GM18508 (cell line): ENCODE results near the gene OPN1SW.

Experiments
- ATAC-seq: cut with Tn5 transposase; IDR thresholded peaks from one replicate; pipeline ENCODE4 v1.9.1; 2021; ENCODE audit warnings: moderate number of reproducible peaks; ENCODE audit not compliant: insufficient read depth, unreplicated experiment

Gene OPN1SW, protein sequence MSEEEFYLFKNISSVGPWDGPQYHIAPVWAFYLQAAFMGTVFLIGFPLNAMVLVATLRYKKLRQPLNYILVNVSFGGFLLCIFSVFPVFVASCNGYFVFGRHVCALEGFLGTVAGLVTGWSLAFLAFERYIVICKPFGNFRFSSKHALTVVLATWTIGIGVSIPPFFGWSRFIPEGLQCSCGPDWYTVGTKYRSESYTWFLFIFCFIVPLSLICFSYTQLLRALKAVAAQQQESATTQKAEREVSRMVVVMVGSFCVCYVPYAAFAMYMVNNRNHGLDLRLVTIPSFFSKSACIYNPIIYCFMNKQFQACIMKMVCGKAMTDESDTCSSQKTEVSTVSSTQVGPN

DNA sequence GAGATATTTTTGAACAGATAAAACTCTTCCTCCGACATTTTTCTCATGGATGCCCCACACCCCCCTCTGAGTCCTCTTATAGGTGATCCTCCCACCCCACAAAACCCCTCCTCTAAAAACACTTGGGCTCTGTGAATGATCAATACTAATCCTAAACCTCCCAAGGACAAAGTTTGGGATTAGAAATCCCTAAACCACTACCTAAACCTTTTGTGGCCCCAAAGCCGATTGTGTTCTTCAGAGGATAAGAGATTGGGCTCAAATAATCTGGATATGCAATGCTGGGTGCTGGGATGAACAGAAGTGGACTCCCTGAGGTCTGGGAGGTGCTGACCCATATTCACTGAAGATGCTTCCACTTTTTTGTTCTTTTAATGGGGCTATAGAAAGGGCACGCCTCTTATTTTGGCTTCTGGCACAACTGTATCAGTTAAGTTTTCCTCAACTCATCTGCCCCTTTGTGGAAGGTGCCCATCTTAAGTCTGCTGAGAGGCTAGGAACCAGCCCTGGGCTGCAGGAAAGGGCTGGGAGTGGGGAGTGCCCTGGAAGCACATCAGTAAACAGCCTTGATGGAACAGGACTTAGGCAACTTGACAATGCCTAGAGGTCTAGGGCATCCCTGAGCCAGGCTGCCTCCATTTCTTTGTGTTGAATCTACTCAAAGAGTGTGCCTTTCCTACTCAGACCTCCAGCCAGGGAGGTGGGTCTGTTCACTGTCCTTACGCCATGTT lies at the start of gene OPN1SW:
Gene OPN1SW, minus strand, starts transcription at position 51 of the 731 bp plus-strand sequence. Its CDS starts 13 bp downstream, at position 38.
- ATAC-seq = no peak

DNA sequence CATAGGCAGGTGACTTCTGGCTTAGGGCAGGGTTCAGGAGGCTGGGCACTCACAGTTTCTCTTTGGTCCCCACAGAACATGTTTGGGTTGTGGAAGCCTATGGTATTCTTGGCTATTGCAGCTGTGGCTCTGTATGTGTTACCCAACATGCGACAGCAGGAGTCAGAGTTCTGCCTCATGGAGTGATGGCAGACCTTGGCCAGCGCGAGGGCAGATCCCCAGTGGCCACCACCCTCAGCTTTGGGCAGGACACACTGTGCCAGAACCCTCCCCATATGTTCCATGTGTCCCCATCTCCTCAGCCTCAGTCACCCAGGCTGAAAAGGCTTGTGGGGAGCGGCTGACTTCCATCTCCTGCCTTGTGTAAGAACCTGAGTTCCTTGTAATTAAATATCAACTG lies 46.1 kb upstream of the OPN1SW start:
- no peak for ATAC-seq

DNA sequence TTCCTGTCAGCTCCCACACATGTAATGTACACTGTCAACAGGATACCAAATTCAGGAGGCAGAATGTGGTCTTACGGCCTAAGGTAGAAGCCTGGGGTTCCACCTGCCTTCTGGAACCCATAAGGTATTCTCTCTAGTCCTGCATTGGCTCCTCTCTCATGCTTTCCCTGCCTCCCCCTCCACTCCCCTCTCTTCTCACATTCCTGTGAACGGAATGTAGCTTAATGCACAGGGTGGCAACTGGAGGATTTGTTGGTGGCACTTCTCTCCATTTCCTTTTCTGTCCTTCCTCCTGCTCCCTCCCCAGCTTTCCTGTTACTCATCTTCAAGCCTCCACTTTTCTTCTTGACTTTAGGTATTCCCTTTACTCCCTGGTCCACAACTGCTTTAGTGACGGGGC lies 43.1 kb upstream of the OPN1SW start:
- ATAC-seq = no peak

DNA sequence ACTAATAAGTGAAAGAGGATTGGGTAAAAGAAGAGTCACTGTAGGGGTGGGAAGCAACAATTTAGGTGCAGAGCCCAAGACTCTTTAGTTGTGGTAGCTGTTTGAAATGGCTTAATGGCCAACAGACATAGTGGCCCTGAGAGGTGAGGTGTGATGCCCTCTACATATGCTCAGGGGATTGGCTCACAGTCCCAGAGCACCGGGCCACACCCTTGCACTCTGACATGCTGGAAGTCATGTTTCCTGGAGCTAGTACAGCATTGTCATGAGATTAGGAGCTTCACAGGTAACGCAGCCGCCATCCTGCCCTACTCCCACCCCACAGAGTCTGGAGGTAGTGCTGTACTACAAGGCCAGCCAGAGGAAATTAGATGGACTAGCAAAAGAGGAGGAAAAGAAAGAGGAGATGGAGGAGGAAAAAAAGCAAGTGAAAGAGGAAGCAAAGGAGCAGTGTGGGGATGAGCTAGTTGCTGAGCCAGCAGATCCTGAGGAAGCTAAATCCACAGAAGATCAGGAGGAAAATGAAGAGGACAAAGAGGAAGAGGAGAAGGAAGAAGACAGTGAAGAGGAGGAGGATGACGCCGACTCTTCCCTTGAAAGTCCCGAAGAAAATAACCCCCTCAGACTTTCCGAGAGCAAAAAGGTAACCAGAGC lies 39.8 kb upstream of the OPN1SW start:
- ATAC-seq = no peak

DNA sequence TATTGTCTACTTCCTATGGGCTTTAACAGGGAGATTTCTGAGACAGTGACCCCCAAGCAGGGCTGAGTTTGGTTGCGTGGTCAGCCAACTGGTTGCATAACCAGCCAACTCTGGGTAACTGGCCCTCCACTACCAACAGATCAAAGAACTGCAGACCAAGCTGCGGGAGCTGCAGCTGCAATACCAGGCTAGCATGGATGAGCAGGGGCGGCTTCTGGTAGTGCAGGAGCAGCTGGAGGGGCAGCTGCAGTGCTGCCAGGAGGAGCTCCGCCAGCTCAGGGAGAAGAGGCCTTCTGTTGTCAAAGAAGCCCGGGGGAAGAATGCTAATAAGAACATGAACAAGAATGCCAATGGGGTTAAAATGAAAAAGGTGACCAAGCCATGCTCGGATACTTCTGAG lies 38.9 kb upstream of the OPN1SW start:
- no peak for ATAC-seq

DNA sequence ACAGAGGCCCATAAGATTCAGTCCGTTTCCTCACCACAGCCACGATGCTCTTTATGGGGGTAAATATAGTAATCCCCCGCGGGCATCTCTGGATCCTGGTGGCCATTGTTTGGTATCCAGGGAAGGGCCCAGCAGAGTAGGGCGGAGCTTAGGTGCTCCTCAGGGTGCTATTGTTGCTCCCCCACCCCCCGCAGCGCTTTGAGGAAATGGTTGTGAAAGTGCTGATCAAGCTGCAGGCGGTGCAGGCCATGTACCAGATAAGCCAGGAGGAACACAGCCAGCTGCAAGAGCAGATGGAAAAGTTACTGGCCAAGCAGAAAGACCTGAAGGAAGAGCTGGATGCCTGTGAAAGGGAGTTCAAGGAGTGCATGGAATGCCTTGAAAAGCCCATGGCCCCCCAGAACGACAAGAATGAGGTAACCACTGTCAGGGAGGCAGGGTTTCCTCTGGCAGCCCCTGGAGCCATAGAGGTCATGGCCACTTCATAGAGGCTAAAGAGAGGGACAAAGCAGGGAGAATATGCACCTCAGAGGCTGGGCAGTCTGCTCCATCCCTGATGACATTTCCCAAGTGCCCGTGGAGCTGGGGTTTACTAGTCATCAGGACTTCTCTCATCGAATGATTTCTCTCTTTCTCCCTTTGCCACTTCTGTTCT lies 37.0 kb upstream of the OPN1SW start:
- no peak for ATAC-seq

DNA sequence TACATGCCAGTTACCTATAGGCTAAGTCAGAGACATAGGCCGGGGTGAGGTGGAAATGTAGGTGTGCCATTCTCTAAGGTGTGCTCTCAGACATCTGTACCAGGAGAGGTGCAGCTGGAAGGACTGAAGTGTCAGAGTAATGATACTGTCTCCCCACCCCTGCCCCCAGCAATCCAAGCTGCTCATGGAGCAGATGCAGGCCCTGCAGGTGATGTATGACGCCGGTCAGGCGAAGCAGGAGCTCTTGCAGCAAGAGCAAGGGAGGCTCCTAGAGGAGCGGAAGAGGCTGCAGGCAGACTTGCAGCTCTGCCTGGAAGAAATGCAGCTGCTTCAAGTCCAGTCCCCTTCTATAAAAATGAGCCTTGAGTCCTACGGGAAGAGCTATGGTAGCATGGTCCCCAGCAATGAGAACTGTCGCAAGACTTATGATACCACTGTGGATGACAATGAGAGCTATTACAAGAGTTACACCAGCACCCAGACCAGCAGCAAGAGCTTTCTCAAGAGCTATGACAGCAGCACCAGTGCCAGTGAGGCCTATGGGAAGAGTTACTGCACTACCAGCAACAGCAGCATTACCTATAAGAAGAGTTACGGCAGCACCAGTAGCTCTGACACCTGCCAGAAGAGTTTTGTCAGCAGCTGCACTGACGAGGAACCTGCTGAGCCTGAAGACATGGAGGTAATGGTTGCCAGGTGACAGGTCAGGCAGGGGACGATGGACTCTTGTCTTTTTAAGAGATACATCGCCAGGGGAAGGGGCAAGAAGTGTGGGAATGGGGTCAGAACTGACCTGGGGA lies 36.2 kb upstream of the OPN1SW start:
- no peak for ATAC-seq

DNA sequence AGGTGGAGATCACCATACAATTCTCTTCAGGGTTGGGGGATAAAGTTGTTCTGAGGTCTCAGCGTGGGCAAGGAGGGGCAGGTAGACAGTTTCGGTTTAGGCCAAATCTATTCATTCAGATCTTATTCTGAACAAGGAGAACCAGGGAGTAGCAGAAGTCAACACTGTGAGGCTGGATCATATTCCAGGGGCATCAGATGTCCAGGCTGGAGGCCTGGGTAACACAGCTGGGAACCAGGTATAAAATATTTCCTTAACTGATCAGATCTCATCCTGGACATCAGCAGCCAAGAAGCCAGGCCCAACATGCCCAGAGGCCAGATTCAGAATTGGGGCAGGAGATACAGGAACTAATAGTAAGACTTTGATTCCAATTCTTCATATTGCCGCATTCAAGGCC lies 35.4 kb upstream of the OPN1SW start:
- no peak for ATAC-seq

DNA sequence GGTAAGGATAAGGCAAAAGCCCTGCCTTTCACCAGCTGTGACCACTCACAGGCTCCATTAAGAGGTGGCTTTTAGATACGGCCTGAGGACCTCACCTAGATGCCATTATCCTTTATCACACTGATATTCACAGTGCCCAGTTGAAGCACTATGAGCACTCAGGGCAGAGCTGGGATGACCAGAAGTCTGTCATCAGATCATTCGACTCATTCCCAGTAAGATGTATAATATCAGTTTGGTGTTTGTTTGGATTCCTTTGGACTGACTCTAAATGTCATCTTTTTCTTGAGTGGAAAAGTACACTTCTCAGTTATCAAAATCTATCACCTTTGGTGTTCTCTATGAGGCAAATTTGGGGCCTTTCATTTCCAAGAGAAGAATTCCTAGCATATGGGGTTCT lies 34.9 kb upstream of the OPN1SW start:
- no peak for ATAC-seq

DNA sequence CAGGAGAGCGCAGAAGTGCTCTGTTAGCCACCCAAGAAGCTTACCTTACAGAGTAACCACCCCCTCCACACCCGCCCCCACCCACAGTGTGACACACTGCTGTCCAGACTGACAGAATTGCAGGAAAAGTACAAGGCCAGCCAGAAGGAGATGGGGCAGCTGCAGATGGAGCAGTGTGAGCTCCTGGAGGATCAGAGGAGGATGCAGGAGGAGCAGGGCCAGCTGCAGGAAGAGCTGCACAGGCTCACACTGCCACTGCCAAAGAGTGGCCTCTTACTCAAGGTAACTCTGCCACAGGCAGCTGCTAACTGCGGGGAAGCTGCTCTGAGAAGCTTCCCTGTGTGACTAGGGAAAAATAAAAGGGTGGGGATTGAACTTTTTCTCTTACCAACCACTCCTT lies 33.8 kb upstream of the OPN1SW start:
- ATAC-seq = no peak

DNA sequence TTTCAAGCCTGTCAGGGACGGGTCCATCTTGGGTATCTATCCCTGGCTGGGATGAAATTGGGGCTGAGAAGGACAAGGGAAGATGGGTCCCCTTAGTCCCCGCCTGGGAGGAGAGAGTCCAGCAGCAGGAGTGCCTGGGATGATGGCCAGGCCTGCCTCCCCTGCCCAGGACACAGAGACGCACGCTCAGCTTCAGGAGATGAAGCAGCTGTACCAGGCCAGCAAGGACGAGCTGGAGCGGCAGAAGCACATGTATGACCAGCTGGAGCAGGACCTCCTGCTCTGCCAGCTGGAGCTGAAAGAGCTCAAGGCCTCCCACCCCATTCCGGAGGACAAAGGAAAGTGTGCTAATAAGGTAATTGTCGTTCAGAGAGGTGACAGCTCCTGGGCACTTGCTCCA lies 31.6 kb upstream of the OPN1SW start:
- no peak for ATAC-seq

DNA sequence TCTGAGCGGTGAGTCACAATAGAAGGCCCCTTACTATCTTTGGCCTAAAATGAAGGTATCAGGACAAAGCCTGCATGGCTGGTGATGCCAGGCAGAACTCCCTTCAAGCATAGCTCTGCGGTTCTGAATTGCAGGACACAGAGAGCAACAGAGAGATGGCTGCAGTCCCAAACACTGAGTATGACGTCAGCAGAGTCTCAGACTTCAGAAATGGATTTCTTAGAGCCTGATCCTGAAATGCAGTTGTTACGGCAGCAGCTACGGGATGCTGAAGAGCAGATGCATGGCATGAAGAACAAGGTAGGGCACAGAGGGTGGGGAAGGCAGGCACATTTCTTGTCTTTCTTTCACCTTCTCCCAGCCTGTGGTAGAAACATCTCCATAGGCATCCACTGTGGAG lies 29.6 kb upstream of the OPN1SW start:
- ATAC-seq = no peak

DNA sequence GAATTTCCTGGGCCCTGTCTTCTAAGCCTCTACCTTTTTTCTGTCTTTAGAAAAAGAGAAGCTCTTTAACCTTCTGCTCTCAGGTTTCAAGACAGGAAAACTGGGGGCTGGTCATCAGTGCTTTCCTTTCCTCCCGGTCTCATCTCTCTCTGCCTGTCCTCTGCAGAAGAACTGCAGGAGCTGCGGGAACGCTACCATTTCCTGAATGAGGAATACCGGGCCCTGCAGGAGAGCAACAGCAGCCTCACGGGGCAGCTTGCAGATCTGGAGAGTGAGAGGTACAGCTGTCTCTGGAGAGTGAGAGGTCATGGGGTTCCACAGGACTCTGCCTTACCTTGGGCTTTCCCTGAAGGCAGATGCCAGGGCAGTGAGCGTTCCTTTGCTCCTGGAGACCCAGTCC lies 28.9 kb upstream of the OPN1SW start:
- no peak for ATAC-seq

DNA sequence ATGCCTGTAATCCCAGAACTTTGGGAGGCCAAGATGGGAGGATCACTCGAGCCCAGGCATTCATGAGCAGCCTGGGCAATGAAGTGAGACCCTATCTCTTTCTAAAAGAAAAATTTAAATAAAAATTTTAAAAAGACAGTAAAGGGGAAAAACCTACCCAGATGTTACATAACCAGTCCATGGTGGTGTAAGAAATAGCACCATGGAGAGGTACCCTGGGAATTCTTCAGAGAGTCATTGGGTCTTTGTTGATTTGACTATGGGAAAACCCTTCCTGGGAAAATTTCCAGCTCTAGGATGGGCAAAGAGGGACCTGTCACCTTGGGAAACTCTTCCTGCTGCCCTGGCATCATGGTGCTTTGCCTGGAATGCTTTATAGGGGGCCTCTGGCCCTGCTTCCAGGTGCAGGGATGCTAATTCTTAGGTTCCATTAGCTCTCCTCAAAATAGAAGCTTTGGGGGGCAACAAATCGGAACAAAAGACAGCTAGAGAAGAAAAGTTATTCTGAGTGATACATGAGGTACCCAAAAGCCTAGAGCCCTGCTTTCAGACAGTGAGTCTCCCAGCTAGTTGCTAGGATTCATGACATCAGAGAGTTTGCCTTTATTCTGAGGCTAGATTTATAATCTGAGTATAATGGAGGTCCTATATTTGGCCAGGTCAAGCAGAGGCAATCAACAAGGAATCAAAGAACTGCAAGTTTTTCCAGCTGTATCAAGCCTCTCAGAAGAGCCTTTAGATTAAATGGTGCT lies 26.2 kb upstream of the OPN1SW start:
- no peak for ATAC-seq

DNA sequence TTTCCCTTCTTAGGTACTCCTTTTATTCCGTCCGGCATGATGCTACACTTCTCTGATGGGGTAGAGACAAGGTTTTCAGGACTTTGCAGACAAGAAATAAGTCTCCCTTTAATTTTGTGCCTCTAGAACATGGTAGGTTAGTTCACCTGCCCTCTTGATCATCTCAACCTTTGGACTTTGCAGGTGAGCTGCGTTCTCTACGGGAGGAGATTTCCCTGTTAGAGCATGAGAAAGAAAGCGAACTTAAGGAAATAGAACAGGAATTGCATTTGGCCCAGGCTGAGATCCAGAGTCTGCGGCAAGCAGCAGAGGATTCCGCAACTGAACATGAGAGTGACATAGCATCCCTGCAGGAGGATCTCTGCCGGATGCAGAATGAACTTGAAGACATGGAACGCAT lies 25.4 kb upstream of the OPN1SW start:
- ATAC-seq = no peak

DNA sequence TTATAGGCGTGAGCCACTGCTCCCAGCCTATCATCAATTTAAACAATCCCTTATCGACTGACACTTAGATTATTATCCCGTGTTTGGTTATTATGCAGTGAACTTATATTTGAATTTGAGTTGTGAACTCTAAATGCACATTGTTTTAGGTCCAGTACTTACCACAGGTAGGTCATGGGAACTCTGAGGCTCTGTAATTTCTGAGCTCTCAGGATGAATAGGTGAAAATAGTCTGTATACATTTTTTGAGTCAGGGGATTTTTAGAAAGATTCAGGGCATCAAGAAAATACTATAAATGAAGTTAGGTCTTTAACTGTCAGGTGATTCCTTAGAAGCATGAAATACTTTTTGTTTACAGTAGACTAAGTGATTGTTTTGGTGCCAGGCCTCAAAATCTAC lies 25.0 kb upstream of the OPN1SW start:
- ATAC-seq = no peak

DNA sequence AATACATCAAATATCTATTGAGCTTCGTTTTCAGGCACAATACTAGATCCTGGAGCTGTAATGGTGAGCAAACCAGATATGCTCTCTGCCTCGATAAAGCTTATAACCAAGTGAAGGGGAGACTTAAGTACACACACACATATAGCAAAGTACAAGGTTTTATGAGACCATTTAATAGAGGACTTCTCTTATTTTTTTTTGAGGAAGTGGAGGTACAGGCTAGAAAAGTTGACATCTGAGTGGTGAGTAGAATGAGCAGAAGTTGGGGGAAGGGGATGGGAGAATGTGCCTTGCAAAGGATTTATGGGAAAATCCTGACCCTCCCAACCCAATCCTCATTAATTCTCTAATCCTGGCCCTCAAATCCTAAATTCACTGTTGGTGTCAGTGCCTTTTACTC lies 23.9 kb upstream of the OPN1SW start:
- no peak for ATAC-seq

DNA sequence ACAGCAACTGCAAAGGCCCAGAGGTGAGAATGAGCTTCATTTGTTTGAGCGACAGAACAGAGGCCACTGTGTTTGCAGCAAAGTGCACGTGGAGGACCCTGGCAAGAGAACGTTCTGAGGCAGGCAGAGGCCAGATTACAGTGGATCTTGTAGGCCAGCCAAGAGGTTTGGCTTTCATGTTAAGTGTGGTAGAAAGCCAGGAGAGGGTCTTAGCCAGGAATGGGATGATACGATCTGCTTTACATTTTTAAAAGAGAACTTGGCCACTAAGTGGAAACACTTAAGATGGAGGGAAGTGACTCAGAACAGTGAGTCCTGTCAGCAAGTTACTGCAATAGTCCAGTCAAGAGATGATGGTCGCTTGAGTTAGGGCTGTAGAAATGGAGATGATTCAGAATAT lies 20.7 kb upstream of the OPN1SW start:
- ATAC-seq = no peak

DNA sequence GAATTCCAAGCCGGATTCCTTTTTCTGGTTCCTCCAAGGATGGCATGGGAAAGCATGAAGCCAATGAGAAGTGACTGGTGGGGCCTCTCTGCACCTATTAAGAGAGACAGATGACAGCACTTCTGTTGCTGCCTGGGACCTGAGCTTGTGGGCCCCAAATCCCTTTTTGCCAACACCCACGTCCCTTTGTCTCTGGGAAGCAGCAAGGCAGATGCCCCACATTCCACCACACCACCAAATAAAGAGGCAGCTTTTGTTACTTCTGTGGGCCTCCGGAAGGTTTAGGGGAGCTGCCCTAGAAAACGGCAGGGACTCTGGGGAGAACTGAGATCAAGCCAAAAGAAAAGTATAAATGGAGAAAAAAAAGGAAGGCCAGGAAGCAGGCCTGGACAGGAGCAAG lies 19.5 kb upstream of the OPN1SW start:
- no peak for ATAC-seq

DNA sequence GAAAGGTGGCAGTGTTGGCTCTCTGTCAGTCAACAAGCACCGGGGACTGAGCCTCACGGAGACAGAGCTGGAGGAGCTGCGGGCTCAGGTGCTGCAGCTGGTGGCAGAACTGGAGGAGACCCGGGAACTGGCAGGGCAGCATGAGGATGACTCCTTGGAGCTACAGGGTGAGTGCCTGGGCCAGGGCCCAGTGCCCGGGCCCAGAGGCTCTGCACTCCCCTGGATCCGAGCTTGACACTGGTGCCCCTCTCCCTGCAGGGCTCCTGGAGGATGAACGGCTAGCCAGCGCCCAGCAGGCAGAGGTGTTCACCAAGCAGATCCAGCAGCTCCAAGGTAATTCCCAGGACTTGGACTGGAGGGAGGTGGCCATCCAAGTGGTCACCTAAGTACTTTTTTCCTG lies 18.8 kb upstream of the OPN1SW start:
- ATAC-seq = no peak
